NCI-H82 treated with DMSO at 0.1 percent for 48 hours (cell line): ENCODE measurements around the gene LAP3.

Experiments
- DNase-seq: peaks from one replicate; lab custom pipeline; 2025; ENCODE audit not compliant: unreplicated experiment; lab: John Stamatoyannopoulos, UW

The LAP3 gene

GRCh38 chr4:17616283-17616682 is 39.3 kb downstream of the LAP3 start:
- no peak for DNase-seq

GRCh38 chr4:17618926-17619325 is 41.9 kb downstream of the LAP3 start:
- DNase-seq: no peak

GRCh38 chr4:17619416-17620105 is 42.6 kb downstream of the LAP3 start:
- no peak for DNase-seq

- no peak for DNase-seq
These were observed 46.5 kb downstream of the LAP3 start for GRCh38 chr4:17623451-17624001.

GRCh38 chr4:17624821-17625220 is 47.8 kb downstream of the LAP3 start:
- no peak for DNase-seq

GRCh38 chr4:17630228-17630627 is 53.2 kb downstream of the LAP3 start:
- DNase-seq: no peak

- no peak for DNase-seq
These were observed 56.6 kb downstream of the LAP3 start for GRCh38 chr4:17633600-17633999.

GRCh38 chr4:17635056-17635455 is 58.1 kb downstream of the LAP3 start:
- DNase-seq: no peak

- no peak for DNase-seq
These were observed 59.3 kb downstream of the LAP3 start for GRCh38 chr4:17636341-17636695.

GRCh38 chr4:17636696-17637622 is 60.0 kb downstream of the LAP3 start:
- peak; percentile 9 for DNase-seq

GRCh38 chr4:17639136-17639535 is 62.1 kb downstream of the LAP3 start:
- DNase-seq: no peak

- no peak for DNase-seq
These were observed 65.4 kb downstream of the LAP3 start for GRCh38 chr4:17642398-17642783.

- DNase-seq: no peak
These were observed 69.7 kb downstream of the LAP3 start for GRCh38 chr4:17646693-17647092.

- no peak for DNase-seq
These were observed 70.3 kb downstream of the LAP3 start for GRCh38 chr4:17647176-17647806.

- no peak for DNase-seq
These were observed 70.9 kb downstream of the LAP3 start for GRCh38 chr4:17647927-17648326.

GRCh38 chr4:17650406-17650805 is 73.4 kb downstream of the LAP3 start:
- no peak for DNase-seq

GRCh38 chr4:17654701-17655100 is 77.7 kb downstream of the LAP3 start:
- DNase-seq: no peak

- DNase-seq: no peak
These were observed 80.1 kb downstream of the LAP3 start for GRCh38 chr4:17657090-17657489.
